ENCODE data around the gene DAB1. TPM values are rescaled to one million over a fixed set of nuclear protein-coding genes. Genes with fewer than 3 reads are reported as not detected.

The DAB1 gene
- polyA plus RNA-seq, 1 donor from 2014 or later, result 11.4 TPM

- no peak overlapping the region for H3K27ac ChIP-seq (ENCODE audit: low read length)
Observed at GRCh38 chr1:57367945-57368344, 55.9 kb downstream of the DAB1 start.

GRCh38 chr1:57363643-57364042 lies 60.2 kb downstream of the DAB1 start:
- no peaks in the 10 kb centered on the region for H3K9me3 ChIP-seq (ENCODE audit: low read length)
- no peaks in the 10 kb centered on the region for H3K36me3 ChIP-seq (ENCODE audit: insufficient read depth, low read length)
- H3K27ac ChIP-seq (ENCODE audit: low read length), result no peak overlapping the region
- no peak overlapping the region for H3K9ac ChIP-seq (ENCODE audit: low read length)
- no peaks in the 10 kb centered on the region for H3K27me3 ChIP-seq (ENCODE audit: insufficient read depth, low read depth, low read length)
- no peak overlapping the region for H3K4me3 ChIP-seq (ENCODE audit: low read length)
- no peak overlapping the region for H2AFZ ChIP-seq (ENCODE audit: low read depth, low read length)
- H3K79me2 ChIP-seq (replicated peaks; ENCODE audit: insufficient read depth, low read length), result no peaks in the 10 kb centered on the region
- H3F3A ChIP-seq (ENCODE audit: insufficient read depth, low read length, poor library complexity, severe bottlenecking), result no peaks in the 10 kb centered on the region
- H3K4me2 ChIP-seq (ENCODE audit: low read length), result no peak overlapping the region
- H3K9me2 ChIP-seq (ENCODE audit: insufficient read depth, low read length), result no peaks in the 10 kb centered on the region
- no peaks in the 10 kb centered on the region for H4K20me1 ChIP-seq (ENCODE audit: insufficient read depth)
- TF ChIP-seq SMC3 (conservative IDR thresholded peaks at IDR 0.05; ENCODE audit: poor library complexity), result no peak
- TF ChIP-seq REST (IDR thresholded peaks at IDR 0.05; ENCODE audit: borderline replicate concordance), result no peak
- TF ChIP-seq EP300 (conservative IDR thresholded peaks at IDR 0.05; ENCODE audit: poor library complexity, severe bottlenecking), result no peak
- TF ChIP-seq TAF1 (IDR thresholded peaks at IDR 0.05; ENCODE audit: low read depth), result no peak
- TF ChIP-seq EZH2 (IDR thresholded peaks at IDR 0.05; ENCODE audit: borderline replicate concordance, insufficient read depth, low read length, poor library complexity, severe bottlenecking), result no peak
- TF ChIP-seq POLR2AphosphoS5 (IDR thresholded peaks at IDR 0.05), result no peak
- no peak for TF ChIP-seq MXI1 (conservative IDR thresholded peaks at IDR 0.05; ENCODE audit: poor library complexity, severe bottlenecking)
- TF ChIP-seq, protein P1, sequence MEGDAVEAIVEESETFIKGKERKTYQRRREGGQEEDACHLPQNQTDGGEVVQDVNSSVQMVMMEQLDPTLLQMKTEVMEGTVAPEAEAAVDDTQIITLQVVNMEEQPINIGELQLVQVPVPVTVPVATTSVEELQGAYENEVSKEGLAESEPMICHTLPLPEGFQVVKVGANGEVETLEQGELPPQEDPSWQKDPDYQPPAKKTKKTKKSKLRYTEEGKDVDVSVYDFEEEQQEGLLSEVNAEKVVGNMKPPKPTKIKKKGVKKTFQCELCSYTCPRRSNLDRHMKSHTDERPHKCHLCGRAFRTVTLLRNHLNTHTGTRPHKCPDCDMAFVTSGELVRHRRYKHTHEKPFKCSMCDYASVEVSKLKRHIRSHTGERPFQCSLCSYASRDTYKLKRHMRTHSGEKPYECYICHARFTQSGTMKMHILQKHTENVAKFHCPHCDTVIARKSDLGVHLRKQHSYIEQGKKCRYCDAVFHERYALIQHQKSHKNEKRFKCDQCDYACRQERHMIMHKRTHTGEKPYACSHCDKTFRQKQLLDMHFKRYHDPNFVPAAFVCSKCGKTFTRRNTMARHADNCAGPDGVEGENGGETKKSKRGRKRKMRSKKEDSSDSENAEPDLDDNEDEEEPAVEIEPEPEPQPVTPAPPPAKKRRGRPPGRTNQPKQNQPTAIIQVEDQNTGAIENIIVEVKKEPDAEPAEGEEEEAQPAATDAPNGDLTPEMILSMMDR (IDR thresholded peaks at IDR 0.05; ENCODE audit: poor library complexity, severe bottlenecking), result no peak

More at GRCh38 chr1:57367945-57368344, 55.9 kb downstream of the DAB1 start:
- H3K79me2 ChIP-seq (replicated peaks; ENCODE audit: insufficient read depth, low read length), result no peaks in the 10 kb centered on the region
- H3K27me3 ChIP-seq (ENCODE audit: insufficient read depth, low read depth, low read length), result no peaks in the 10 kb centered on the region
- no peaks in the 10 kb centered on the region for H3K9me2 ChIP-seq (ENCODE audit: insufficient read depth, low read length)
- no peak overlapping the region for H3K9ac ChIP-seq (ENCODE audit: low read length)
- no peak overlapping the region for H2AFZ ChIP-seq (ENCODE audit: low read depth, low read length)
- H4K20me1 ChIP-seq (ENCODE audit: insufficient read depth), result no peaks in the 10 kb centered on the region
- TF ChIP-seq MXI1 (conservative IDR thresholded peaks at IDR 0.05; ENCODE audit: poor library complexity, severe bottlenecking), result no peak
- no peak for TF ChIP-seq REST (IDR thresholded peaks at IDR 0.05; ENCODE audit: borderline replicate concordance)
- no peak for TF ChIP-seq TAF1 (IDR thresholded peaks at IDR 0.05; ENCODE audit: low read depth)
- no peak for TF ChIP-seq EZH2 (IDR thresholded peaks at IDR 0.05; ENCODE audit: borderline replicate concordance, insufficient read depth, low read length, poor library complexity, severe bottlenecking)
- no peak for TF ChIP-seq SMC3 (conservative IDR thresholded peaks at IDR 0.05; ENCODE audit: poor library complexity)
- TF ChIP-seq, protein P1 (IDR thresholded peaks at IDR 0.05; ENCODE audit: poor library complexity, severe bottlenecking), result no peak
- TF ChIP-seq POLR2AphosphoS5 (IDR thresholded peaks at IDR 0.05), result no peak
- no peak for TF ChIP-seq RAD21 (conservative IDR thresholded peaks at IDR 0.05)
- TF ChIP-seq EP300 (conservative IDR thresholded peaks at IDR 0.05; ENCODE audit: poor library complexity, severe bottlenecking), result no peak
- H3F3A ChIP-seq (ENCODE audit: insufficient read depth, low read length, poor library complexity, severe bottlenecking), result no peaks in the 10 kb centered on the region
- no peaks in the 10 kb centered on the region for H3K36me3 ChIP-seq (ENCODE audit: insufficient read depth, low read length)
- H3K9me3 ChIP-seq (ENCODE audit: low read length), result no peaks in the 10 kb centered on the region
- H3K4me3 ChIP-seq (ENCODE audit: low read length), result no peak overlapping the region
- no peak overlapping the region for H3K4me2 ChIP-seq (ENCODE audit: low read length)

Data from neural cell (in vitro differentiated cells).